Measurements from ENCODE around the gene LIPG.

The LIPG gene

GRCh38 chr18:49560624-49561288 is 1.1 kb upstream of the LIPG start (continued):
- TF ChIP-seq PATZ1 (tag by site-specific recombination; IDR thresholded peaks at IDR 0.05) (no peak), ZNF366 (tag by site-specific recombination; conservative IDR thresholded peaks at IDR 0.05) (no peak), ZBTB8A (tag by site-specific recombination; IDR thresholded peaks at IDR 0.05) (no peak; the same call in 1 of the 2 replicates), SP7 (tag by site-specific recombination; IDR thresholded peaks at IDR 0.05) (no peak), ZNF140 (tag by site-specific recombination; IDR thresholded peaks at IDR 0.05) (no peak), ZBTB44 (tag by site-specific recombination; IDR thresholded peaks at IDR 0.05) (no peak), ZSCAN23 (tag by site-specific recombination; IDR thresholded peaks at IDR 0.05) (no peak), ZFP69B (tag by site-specific recombination; IDR thresholded peaks at IDR 0.05) (no peak), OVOL3 (tag by site-specific recombination; IDR thresholded peaks at IDR 0.05) (no peak), ZNF292 (tag by site-specific recombination; IDR thresholded peaks at IDR 0.05; ENCODE audit: borderline replicate concordance, low read depth) (no peak), ZNF239 (tag by site-specific recombination; IDR thresholded peaks at IDR 0.05) (no peak), ZNF391 (tag by site-specific recombination; IDR thresholded peaks at IDR 0.05; ENCODE audit: borderline replicate concordance, low read depth) (no peak), ZNF341 (tag by site-specific recombination; IDR thresholded peaks at IDR 0.05; ENCODE audit: low read depth) (peak; percentile 89), KLF8 (tag by site-specific recombination; IDR thresholded peaks at IDR 0.05) (no peak), ZNF701 (tag by site-specific recombination; IDR thresholded peaks at IDR 0.05) (no peak), ZNF221 (tag by site-specific recombination; IDR thresholded peaks at IDR 0.05; ENCODE audit: borderline replicate concordance) (no peak), PRDM4 (tag by site-specific recombination; IDR thresholded peaks at IDR 0.05) (no peak), CTCF (tag by site-specific recombination; IDR thresholded peaks at IDR 0.05) (no peak), ZNF514 (tag by site-specific recombination; IDR thresholded peaks at IDR 0.05) (no peak), ZNF571 (tag by site-specific recombination; IDR thresholded peaks at IDR 0.05) (no peak), PRDM1 (tag by site-specific recombination; IDR thresholded peaks at IDR 0.05) (peak; percentile 93), BCL6B (tag by site-specific recombination; IDR thresholded peaks at IDR 0.05) (no peak), KLF17 (tag by site-specific recombination; IDR thresholded peaks at IDR 0.05) (no peak), ZNF404 (tag by site-specific recombination; IDR thresholded peaks at IDR 0.05) (no peak), ZNF473 (tag by site-specific recombination; IDR thresholded peaks at IDR 0.05) (no peak), ZNF645 (tag by site-specific recombination; IDR thresholded peaks at IDR 0.05) (no peak), INSM2 (tag by site-specific recombination; IDR thresholded peaks at IDR 0.05) (no peak), SP3 (tag by site-specific recombination; IDR thresholded peaks at IDR 0.05) (no peak)
